NOMO-1 treated with DMSO at 0.1 percent for 48 hours (cell line): ENCODE data around the gene OR13C3.
"Not testable (repeated sequence)": the region's sequence is repeated elsewhere in the genome, so short reads cannot be mapped to it uniquely, and the experiment has no call there.

Experiments used
- DNase-seq: peaks from one replicate; lab custom pipeline; 2025; ENCODE audit not compliant: unreplicated experiment; lab: John Stamatoyannopoulos, UW

Gene OR13C3

GRCh38 chr9:104536756-104537155 is at the start of gene OR13C3:
OR13C3 (minus strand) TSS chr9:104536856; CDS start chr9:104536723, 133 bp downstream.
- DNase-seq = no peak

DNA sequence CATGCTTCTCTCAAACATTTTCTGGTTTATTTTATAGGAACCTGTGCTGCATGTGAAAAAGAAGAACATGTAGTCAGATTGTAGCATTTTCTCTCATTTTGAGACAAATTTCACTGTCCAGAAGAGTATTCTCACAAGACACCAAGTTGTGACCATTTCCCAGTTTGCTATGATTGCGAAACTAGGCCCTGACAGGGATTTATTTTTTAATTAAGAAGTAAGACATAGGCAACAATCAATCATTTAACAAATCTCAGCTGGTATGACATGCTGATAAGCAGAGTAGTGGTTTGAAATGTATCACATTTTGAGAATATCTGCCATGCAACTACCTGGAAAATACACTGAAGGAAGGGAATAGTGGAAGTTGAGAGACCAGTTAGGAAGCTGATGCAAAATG is 43.9 kb upstream of the OR13C3 start:
- no peak for DNase-seq

- no peak for DNase-seq
Observed at GRCh38 chr9:104577263-104577662, 40.6 kb upstream of the OR13C3 start.

DNA sequence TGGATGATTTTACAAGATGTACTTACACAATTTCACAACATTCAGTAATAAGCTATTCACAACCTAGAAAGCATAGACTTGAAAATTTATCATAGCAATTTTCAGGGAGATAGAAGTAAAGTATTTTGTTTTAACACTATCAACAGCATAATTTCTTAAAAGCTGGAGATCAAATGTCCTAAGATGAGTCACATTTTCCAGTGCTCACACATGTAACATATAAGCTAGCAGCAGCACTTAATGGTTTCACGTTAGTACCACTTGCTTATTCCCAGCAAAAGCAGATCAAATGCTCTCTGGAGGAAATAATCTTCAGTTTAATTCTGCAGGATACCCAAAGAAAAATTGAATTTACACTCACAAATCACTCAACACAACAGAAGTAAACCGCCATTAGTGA is 38.8 kb upstream of the OR13C3 start:
- no peak for DNase-seq

DNA sequence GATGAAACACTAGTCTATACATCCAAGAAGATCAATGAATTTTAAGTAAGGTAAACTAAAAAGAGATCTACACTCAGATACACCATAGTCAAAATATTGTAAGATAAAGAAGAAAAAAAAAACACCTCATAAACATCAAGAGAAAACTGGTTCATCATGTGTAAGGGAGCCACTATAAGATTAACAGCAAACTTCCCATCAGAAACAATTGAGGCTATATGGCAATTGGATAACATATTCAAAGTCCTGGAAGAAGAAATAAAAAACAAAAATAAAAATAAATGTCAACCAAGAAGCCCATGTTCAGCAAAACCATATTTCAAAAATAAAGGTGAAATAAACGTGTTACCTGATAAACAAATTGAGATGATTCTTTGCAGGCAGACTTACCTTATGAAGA is 36.0 kb upstream of the OR13C3 start:
- no peak for DNase-seq

DNA sequence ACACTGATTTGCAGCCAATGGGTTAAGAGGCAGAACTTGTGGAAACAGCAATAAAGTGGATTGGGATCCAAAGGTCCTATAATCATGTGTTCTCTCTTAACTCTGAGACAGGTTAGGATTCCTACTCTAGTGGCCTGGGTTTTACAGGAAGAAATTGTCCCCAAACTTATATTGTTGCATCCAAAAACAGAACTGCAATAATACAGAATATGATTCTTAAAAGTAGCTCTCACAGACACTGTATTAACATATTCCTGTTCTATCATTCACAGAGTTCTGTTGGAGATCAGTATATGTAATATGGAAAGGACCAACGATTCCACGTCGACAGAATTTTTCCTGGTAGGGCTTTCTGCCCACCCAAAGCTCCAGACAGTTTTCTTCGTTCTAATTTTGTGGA is 32.2 kb upstream of the OR13C3 start, which contains the start of gene OR13C8:
Gene OR13C8 (plus strand): TSS at position 301 of the 400 bp plus-strand sequence. CDS start 0 bp downstream, at position 301.
- DNase-seq = no peak

DNA sequence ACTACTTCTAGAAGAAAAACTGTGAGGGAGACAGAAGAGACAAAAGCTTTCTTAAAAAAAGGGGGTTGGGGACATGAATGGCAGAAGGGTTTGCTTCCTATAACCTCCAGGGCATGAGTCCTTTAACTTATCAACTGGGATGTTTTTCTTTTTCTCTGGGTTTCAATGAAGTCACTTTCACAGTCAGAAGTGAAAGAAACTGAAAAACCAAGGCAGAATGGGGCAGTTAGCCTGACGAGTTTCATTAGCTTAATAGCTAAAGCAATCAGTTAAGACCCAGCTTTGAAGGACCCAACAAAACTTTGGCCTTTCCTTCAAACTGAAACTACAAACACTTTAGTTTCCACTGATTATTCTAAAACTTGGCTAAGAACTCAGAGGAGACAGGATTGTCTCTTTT is 27.7 kb upstream of the OR13C3 start:
- no peak for DNase-seq

- DNase-seq = no peak
Observed at GRCh38 chr9:104556830-104557634, 20.4 kb upstream of the OR13C3 start.

DNA sequence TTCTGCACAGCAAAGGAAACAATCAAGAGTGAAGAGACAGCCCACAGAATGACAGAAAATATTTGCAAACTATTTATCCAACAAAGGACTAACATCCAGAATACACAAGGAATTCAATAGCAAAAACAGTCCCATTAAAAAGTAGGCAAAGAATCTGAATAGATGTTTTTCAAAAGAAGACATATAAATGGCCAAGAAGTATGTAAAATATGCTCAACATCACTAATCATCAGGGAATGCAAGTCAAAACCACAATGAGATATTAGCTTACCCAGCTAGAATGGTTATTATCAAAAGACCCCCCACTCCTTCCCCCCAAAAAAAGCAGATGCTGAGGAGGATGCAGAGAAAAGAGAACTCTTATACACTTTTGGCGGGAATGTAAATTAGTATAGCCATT is 18.9 kb upstream of the OR13C3 start:
- no peak for DNase-seq

DNA sequence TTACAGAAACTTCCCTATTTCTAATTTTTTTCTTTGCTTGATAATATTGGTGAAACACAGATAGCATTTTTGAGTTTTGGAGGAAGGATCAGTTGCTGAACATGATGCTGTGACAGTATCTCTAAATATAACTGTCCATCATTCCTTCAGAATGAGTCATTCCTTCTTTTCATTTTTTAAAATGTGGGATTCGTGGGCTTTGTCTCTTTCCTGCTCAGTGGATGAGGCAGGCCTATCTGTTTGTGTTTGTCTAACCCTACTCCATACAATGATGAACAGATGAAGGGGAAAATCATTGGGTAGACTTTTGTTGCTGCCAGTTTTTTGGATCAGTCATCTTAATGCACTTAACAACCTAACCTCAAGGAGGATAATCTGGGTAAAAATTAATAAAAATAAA is 16.6 kb upstream of the OR13C3 start:
- DNase-seq = no peak

DNA sequence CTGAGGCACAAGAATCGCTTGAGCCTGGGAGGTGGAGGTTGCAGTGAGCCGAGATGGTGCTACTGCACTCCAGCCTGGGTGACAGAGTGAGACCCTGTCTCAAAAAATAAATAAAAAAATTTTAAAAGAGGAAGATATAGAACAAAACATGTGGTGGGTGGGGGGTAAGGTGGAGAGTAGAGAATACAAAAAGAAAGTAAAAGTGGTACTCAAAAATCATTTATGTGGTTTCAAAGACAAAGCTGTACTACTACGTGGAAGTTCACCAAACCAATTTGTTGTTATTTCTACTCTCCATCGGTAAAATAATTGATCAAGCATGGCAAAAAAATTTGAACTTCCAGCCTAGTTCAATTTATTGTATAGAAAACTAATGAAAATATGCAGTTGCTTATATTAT is 8.0 kb upstream of the OR13C3 start:
- DNase-seq = no peak

- DNase-seq = no peak
Observed at GRCh38 chr9:104539275-104539674, 2.6 kb upstream of the OR13C3 start.

DNA sequence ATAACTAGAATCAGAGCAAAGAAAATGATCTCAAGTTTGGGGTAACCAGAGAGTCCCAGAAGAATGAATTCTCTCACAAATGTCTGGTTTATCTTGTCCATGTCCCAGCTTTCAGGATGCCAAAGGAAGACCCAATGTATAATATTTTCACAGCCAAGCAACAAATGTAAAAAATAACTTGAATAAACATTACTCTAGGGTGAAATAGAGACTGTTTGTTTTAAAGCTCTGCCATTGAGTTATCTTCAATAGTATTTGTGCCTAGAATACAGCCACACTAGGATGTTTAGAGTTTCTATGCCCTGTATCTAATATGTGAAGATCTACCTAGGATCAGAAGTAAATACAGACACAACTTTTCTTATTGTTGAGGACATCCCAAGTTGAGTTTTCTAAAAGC is 9.5 kb downstream of the OR13C3 start, which contains the start of gene OR13C4:
Gene OR13C4 (minus strand): TSS at position 101 of the 400 bp plus-strand sequence. CDS start 0 bp downstream, at position 101.
- DNase-seq = no peak

GRCh38 chr9:104520241-104520640 is 16.4 kb downstream of the OR13C3 start:
- DNase-seq = not testable (repeated sequence)

DNA sequence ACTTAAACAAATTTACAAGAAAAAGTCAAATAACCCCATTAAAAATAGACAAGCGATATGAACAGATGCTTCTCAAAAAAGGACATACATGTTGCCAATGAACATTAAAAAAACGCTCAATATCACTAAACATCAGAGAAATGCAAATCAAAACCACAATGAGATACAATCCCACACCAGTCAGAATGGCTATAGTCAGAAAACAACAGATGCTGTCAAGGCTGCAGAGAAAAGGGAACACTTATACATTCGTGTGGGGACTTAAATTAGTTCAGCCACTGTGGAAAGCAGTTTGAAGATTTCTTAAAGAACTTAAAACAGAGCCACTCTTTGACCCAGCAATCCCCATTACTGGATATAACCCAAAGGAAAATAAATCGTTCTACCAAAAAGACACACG is 21.8 kb downstream of the OR13C3 start:
- DNase-seq = no peak

DNA sequence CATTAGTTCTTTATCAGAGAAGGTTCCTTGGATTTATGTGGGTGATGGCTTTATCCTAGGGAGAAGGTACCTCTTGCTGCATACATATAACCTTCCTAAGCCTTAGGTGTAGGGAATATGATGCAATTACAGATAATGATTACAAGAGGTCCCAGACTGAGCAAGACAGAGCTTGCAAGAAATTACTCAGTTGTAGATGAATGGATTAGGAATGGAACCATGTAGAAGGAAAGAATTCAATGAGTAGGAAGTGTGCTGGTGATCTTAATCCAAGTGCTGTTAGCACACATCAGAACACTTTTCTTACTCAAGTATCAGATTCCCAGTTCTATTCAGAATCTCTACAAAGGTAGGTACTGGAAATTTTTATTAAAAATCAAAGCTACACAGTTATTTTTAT is 30.1 kb downstream of the OR13C3 start:
- no peak for DNase-seq

DNA sequence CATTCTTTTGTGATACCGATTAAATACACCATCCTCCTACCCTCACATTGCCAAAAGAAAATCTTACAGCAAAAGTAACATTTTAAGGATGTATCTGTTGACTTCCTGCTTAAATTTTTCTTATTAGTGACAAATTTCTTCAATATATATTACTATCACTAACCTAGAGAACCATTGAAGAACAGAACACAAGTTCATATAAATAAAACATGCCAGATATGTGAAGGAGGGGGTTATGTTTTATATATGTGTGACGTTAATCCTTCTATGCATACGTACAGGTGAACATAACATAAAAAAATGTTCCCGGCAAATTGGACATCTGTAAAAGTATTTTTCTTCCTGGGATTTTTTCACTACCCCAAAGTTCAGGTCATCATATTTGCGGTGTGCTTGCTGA is 32.7 kb downstream of the OR13C3 start, which contains the start of gene OR13F1:
Gene OR13F1 (plus strand): TSS at position 301 of the 400 bp plus-strand sequence. CDS start 0 bp downstream, at position 301.
- DNase-seq = no peak

- no peak for DNase-seq
Observed at GRCh38 chr9:104503440-104503839, 33.2 kb downstream of the OR13C3 start.

DNA sequence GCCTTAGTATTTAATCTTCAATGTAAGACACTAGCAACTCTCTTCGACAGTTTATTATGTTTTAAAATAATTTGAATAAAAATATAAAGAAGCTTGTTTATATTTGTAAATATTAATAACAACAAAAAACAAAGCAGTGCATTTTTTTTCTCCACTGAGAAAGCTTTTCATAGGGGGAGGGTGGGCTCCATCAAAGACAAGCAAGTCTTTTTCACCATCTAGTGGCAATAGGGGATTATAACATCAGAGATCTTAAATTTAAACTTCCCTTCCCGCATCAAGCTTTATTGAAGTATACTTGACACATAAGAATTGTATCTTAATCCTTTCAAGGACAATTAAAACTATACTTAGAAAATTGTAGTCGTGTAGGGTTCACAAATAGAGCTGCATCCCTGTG is 41.8 kb downstream of the OR13C3 start:
- no peak for DNase-seq
